ENCODE measurements around the gene RALGPS2.

- TF ChIP-seq CTCF (IDR thresholded peaks at IDR 0.05) (no peak), POLR2A (IDR thresholded peaks at IDR 0.05) (no peak)
These were observed 236.8 kb downstream of the RALGPS2 start for GRCh38 chr1:178961868-178962267.
